ENCODE results near the gene KAT2B.

The KAT2B gene

DNA sequence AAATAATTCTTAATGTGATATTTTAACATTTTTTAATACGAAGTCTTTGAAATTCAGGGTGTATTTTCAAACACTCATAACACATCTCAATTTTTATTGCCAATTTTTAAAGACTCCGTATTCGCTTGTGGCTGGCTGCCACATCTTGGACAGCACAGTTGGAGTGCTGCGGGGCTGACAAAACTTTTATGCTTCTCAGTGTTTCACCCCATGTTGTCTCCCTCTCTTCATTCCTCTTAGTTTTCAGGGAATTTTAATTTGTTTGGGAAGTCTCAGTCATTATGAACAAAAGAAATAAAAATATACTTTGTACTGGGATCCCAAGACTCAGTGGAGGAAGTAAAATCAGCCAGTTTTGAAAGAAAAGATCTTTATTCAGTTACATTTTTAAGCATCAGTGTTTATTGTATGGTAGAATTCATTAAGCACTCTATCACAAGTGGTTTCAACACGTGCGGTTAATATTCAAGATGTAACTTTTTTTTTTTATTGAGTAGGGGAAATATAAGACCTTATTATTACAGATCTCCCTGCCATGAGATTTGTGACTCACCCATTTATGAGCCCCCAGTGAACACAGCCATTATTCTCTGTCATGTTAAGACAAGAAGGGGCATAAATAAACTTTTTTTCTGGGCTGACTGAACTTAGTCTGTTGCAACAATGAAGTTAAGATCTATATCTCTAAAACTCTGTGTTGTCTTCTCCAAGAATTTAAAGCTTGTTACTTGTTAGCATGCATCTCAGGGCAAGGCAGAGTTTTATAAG is 26.8 kb downstream of the KAT2B start:
- no peak for DNase-seq

DNA sequence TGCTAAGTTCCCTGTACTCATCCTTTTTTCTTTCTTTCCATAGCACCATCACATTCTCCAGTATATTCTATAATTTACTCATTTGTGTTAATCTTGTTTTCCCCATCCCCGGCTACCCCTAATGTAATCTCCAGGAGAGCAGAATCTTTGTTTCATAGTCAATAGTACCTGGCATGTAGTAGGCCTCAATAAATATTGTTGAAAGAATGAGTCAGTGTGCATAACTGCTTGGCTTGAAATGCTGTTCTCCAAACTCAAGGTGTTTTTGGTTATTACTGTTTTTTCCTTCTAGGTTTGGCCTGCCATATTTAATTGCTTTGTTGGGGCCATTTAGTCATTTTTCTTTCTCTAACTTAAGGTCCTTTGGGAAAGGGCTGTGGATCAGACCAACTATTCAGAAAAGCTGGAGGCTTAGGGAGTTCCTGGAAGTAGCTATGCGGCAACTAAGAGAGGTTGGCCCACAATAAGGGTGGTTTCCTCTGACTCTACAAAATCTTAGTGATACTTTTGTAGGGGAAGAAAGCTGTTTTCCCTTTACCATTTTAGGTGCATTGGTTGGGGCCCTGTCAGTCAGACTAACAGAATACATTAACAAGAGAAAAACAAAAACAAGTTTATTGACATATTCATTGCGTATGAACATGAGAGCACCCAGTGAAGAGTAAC is 28.4 kb downstream of the KAT2B start:
- no peak for DNase-seq

DNA sequence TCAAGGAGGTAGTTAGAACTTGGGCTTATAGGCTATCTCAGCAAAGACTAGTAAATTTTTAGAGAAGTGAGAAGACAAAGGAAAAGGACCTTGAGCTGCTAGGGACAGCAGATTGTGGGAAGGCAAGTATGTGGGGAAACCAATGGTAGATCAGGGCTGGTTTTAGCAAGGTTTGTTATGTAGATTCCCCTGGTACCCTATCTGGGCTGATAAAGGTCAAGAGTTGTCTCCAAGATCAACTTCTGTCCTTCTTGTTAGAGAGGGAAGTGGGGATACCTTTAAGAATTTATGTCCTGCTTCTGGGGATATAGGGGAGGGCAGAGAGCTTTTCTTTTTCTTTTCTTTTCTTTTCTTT is 28.9 kb downstream of the KAT2B start:
- DNase-seq, result no peak

DNA sequence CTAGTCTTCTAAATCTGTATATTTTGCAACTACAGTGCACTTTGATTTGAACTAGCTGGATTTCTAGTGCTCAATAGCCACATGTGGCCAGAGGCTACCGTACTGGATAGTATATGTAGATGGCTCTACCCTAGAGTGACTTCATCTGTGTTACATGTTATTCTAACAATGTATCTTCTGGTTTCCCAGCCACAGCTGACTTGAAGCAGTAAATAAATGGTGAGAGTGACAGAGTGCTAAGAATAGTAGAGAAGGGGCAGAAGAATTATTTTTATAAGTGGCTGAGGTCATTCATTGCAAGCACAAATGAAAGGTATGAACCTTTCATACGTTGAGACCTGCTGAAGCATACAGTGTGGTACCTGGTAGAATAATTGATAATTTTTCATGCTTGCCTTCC is 30.9 kb downstream of the KAT2B start:
- no peak for DNase-seq

DNA sequence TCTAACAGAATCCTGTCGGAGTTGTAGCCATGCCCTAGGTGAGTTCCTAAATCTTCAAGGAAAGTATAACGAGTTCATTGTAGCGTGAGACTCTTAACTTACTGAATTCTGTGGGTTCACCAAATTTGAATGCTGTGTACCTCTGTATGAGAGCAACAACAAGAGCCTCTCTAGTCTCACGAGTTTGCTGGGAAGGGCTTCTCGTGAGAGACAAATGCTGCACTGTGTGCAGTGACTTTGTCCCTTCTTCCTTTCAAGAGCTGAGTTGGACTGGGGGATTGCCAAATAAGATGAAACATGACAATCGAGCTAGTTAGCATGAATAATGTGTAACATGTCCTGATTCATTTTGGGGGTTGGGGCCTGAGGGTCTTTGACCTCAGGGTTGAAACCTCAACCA is 32.2 kb downstream of the KAT2B start:
- no peak for DNase-seq

DNA sequence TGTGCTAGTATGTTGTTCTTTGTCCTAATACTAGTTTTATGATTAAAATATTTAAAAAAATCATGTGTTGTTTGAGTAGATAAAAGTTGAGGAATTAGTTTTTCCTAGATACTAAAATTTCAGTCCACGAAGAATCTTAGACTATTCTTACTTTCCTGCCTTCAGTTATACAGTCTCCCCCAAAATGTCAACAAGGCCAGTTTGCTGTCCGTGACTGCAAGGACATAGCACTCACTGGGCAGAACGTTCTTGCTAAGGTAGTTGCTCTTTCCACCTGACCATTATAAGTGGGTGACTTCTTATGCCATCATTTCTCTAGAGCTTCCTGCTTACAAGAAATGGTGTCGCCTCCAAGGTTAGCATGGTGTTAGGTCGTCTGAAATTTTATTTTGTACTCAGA is 32.8 kb downstream of the KAT2B start:
- DNase-seq, result no peak

DNA sequence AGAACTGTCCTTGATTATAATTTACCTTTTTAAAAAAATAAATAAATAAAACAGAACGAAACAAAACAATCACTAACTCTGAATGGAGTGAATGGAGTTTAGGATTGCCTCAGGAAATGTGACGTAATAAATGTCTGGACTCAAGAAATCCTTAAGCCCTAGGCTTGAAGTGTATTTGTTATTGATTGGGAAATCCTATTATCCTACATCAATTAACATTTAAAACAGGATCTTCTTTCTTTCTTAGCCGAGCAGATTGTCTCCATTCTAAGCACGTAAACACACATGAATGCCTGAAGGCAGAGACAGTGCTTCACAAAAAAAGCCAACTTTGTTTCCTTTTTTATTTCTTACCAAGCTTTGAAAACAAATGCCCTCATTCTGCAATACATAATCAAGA is 33.4 kb downstream of the KAT2B start:
- no peak for DNase-seq

DNA sequence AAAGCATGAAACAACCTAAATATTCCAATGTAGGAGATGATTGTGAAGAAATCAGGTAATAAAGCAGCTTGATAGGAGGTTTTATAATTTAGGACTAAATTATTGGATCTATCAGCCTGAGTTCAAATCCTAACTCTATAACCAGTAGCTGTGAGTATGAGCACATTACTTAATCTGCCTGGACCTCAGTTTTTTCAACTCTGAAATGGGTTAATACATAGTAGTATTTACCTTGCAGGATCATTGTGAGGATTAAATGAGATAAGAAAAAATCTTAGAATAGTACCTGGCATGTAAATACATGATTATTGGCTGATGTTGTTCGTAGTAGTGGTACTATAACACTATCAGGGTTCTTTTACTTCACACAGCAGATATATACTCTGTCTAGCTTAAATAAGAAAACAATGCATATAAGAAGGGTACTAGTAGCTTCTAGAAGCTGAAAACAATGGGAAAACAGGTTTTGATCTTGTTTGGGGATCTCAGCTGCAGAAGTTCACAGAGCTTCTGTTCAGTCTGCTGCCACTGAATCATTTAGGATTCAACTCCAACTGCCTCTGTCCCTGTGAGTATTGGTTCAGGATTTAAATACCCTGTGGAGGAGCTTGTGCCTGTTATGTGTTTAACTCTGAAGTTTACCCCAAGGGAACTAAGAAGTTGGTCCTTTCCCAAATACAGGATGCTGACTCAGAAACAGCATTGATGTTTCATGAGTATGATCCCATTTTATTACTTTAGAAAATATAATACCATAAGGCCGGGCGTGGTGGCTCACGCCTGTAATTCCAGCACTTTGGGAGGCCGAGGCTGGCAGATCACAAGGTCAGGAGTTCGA is 34.2 kb downstream of the KAT2B start:
- DNase-seq, result no peak

DNA sequence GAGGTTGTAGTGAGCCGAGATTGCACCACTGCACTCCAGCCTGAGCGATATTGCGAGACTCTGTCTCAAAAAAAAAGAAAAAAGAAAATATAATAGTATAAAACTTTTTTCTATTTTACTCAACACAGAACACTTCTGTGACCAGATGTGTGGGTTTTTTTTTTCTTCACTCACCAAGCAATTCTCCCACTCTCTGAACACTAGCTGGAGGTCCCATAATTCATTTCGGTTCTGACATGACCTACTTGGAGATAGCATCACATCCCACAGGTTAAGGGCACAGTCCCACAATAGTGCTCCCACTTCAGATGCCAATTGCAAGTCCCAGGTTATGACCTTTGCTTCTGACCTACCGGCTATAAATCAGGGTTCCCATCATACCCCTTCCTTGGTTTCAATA is 35.0 kb downstream of the KAT2B start:
- no peak for DNase-seq

DNA sequence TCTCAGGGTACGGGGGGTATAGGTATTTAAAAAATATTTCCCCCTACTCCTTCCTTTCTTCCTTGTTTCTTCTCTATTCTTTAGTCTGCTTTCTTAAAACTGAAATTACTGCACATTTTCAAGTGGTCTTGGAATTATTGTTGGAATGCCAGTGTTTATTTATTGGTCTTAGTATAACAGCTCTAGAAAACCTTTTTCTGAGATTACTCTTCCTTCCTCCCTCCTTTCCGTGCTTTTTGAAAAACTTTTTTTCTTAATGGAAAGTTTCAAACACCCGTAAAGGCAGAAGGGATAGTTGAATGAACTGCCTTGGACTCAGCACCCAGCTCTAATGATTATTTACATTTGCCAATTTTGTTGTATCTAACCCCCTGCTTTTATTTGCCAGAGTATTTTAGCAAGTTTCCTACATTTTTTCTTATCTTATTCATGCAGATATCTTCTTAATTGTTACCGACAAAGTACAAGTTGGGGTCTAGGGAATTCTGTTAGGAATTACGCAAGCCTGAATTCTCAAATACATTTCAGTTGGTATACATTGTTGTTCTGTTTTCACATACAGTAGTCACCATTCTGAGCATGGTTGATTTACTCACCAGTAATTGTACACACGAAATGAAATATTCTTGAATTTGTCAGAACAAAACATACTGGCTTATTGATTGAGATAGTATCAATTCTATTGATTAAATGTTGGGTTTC is 36.2 kb downstream of the KAT2B start:
- DNase-seq, result no peak

DNA sequence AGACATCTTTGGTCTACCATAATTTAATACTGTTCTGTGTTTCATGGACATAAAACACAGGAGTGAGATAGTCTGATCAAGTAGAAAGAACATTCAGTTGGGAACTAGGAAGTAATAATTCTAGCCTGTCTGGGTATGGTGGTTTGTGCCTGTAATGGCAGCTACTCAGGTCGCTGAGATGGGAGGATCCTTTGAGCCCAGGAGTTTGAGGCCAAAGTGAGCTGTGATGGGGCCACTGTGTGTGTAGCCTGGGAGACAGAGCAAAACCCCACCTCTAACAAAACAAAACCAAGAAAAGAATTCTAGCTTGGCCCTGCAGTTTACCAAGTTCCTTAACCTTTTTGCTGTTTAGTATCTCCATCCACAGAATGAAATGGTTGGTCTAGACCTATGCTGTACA is 36.8 kb downstream of the KAT2B start:
- DNase-seq, result no peak

DNA sequence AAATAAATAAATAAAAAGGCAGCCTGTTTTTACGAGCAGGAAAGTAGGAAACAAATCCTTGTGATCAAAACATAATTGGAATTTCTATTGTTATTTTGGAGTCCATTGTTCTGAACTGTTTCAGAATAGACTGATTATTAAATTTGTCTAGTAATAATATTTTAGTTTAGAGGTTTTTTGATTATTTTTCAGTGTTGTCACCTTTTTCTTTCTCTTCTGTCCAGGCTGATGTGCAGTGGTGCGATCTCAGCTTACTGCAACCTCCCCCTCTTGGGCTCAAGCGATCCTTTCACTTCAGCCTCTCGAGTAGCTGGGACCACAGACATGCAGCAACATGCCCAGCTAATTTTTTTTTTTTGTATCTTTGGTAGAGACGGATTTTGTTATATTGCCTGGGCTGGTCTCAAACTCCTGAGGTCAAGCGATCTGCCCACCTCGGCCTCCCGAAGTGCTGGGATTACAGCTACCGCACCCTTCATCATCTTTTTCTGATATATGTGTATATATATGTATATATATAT is 38.0 kb downstream of the KAT2B start:
- DNase-seq, result no peak

DNA sequence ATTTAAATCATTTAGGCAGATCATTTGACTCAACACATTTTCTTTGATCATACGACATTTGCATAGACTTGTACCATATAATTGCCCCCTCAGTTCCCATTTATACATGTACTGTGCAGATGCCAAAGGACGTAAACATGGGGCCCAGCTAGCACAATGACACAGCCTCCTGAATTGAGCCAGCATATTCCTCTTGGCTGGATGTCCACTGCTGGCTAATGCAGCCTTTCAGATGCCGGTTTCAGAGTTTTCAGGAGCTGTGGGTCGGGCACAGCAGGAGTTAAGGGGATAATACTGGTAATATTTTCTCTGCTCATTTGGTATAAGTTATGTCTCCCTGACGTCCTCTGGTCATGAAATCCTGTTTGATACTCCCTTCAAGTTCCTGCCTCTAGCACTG is 39.4 kb downstream of the KAT2B start:
- no peak for DNase-seq

DNA sequence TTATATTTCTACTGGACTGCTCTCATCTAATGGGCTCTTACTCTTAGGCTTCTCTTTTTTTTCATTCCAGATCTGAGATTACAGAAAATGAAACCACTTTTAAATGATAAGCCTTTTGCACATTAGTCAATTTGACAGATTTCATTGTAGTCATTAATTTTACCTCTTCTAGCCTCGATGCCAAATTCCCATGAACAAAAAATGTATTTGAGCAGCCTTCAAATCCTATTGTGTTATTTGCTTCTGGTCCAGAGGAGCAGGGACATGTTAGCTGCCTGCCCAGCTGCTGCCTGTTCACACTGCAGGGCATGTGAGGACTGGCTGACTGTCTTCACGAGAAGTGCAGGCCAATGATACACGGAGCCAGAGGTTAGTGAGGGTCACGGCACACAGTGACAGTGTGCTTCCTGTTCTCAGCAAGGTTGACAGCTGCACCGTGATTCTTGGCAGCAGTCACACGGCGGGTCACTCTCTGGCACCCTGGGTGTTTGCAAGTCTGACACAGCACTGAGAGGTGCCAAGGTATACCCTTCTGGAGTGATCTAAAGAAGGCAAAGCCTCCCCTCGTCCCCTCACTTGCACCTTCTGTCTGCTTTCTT is 40.8 kb downstream of the KAT2B start:
- DNase-seq, result no peak

DNA sequence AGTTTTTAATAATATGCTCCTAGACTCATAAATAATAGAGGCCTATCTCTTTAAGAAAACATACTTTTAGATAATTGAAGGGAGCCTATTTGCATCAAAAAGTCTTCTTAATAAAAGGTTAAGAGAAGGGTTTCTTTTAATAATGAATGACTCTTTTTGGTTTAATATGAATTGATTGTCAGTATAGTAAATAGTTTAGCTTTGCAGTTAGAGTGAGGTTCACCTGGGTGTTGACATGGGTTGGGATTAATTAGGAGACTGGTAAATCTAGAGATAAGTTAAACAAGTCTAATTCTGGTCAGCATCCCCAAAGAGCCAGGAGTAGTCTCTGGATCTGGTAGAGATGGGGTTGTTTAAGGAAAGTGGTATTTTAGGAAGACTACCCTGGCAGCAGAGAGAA is 43.0 kb downstream of the KAT2B start:
- DNase-seq, result no peak

DNA sequence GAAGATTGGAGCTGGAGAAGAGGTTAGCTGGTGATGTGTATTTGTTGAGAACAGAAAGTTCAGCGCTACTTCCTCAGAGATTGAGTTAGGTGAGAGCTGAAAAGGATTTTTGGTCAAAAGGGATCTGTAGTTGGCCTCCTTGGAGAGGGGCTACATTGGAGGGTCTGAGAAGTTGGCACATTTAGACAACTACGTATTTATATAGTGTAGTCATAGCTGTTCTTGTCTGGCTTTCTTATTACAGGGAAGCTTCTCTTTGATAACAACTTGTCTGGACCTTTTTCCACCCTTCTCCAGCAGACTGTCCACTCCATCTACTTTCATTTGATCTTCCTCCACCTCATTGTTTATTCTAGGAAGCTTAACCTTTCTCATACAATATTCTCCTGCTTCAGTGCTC is 43.7 kb downstream of the KAT2B start:
- no peak for DNase-seq

DNA sequence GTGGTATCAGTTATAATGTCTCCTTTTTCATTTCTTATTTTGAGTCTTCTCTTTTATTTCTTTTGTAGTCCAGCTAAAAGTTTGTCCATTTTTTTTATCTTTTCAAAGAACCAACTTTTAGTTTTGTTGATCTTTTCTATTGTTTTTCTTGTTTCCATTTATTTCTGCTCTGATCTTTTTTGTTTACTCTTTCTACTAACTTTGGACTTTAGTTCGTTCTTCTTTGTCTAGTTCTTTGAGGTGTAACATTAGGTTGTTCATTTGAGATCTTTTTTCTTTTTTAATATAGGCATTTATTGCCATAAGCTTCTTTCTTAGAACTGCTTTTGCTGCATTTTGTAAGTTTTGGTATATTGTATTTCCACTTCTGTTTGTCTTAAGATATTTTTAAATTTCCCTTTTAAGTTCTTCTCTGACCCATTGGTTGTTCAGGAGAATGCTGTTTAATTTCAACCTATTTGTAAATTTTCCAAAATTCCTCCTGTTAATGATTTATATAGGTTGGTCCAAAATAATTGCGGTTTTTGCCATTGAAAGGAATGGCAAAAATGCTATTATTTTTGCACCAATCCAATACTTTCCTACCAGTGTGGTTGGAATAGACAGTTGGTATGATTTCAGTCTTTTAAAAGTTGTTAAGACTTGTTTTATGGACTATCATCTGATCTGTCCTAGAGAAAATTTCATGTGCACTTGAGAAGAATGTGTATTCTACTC is 51.2 kb downstream of the KAT2B start:
- no peak for DNase-seq

DNA sequence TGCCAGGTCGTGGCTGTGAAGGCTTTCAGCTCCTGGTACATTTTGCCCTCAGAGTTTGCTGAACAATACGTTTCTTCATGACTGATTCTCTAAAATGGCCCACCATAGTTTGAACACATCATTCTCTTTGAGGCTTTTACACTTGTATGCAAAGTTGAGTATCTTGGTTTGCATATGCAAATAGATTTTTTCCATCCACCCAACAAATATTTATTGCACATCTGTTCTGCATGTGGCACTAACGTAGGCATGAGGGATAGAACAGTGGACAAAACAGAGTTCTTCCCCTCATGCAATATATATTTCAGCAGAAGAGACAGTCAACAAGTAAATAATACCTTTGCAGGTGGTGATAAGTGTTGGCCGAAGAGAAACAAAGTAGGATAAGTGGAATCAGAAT is 55.2 kb downstream of the KAT2B start:
- no peak for DNase-seq

DNA sequence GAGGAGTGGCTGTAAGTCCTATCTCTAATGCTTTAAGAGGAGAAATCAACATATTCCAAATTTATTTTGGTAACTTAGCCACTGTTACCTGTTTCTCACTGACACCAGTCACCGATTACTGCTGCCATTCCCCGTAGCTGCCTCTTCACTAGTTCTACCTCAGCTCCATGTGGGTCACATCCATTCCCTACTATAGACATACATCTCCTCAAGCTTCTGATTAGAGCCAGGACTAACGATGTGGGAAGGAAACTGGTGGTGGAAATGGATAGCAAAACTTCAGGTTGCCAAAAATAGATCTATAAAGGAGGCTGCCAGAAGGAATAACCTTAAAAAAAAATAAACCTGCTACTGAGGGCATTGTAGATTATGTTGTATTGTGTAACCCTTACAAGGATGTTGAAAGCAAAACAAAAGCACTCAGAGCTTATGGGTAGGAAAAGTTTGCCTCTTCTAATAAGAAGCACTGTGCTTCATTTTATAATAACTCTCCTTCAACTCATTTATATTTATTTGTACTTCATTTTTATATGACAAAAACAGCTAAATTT is 56.0 kb downstream of the KAT2B start:
- DNase-seq, result no peak

DNA sequence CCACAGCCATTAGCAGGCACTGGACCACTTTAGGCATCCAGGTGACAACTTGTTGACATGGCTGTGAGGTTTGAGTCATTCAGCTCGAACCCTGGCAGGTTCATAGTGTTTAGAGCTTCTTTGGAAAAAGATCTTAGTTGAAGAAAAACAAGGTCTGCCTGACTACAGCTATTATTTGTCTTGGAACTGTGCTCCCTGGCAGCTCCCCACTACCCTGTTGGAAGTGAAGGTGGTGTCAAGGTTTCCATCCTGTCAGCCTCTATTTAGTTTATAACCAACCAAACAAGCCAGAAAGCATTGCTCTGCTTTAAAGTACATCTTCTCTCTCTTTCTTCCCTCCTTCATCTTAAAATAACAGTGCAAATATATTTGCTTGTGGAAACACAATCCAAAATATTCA is 56.8 kb downstream of the KAT2B start:
- no peak for DNase-seq

DNA sequence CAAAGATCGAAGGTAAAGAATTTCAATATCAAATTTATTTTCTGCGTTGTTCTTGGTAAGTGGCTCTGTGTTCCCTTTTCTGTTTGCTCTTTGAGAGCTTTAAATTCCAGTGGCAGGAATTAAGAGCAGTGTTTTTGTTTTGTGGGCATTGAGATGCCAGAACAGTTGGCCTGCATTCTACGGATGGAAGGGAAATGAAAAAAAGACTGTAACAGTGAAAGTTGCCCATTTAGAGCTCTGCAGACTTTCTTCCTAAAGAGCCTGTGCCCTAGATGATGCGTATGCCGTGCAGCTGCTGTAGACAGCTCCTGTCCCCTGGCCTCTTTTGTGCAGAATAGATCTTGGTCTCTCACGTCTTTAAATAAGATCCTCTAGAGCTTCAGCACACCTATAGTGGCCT is 58.8 kb downstream of the KAT2B start:
- DNase-seq, result no peak

DNA sequence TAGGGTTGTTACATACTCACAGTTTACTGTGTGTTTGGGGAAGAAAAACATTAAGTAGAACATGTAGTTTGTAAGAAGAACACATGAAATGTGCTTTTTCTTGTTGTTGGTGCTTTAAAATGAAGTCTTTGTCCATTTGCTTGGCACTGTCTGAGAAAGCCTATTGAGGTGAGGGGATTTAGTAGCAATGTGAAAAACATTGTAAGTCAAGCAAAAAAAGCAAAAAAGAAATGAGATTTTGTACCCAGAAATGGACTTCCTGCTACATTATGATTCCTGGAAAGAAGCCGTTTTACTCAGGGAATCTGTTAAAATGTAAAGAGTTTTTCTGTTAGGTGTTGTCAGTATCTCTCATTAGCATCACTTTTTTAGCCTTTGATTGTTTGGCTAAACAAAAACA is 59.9 kb downstream of the KAT2B start:
- no peak for DNase-seq
